IPS-NIHi11 (cell line): Measurements from ENCODE around the gene ARHGAP15.
A peak's percentile ranks its signal among the peaks of the same experiment; 100 is the strongest.

Experiments
- DNase-seq: peaks from one replicate; pipeline ENCODE4 v3.0.0; 2012; ENCODE audit warnings: mixed read lengths, low spot score

The ARHGAP15 gene

DNA sequence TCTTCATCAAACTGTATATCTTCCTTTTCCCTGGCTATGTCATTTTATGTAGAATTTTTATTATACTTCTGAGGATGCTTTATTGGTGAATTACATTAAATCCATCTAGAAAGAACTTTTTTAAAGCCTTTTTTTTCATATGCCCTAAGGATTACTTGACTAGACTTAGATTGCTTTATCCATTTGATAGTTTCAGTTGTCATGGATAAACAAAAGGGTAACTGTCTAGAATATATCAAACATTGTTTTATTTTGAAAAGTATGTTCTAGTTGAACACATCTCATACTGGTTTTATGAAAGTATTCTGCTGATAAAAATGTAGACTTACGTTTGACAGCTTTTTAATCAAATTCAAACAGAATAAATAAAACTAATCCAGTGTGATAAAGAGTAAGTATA, 639.8 kb downstream of the ARHGAP15 start:
- no peak for DNase-seq

DNA sequence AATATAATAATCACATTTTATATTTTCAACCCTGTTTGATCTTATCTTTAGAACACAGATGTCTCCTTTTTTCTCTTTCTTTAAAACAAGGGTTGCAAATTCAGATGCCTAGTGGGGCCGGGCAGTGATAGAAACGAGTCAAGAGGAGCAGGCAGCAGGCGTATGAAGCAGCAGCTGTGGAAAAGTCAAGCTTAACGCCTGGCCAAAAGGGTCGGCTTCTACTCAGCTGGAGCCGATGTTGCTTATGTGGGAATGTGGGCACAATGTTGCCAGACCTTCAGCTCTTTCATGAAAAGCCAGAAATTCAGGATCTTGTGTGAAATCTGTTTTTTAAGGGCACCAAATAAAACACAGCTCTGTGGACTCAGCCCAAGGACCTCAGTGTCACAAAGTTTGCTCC, 642.7 kb downstream of the ARHGAP15 start:
- DNase-seq: no peak

- no peak for DNase-seq
Observed at GRCh38 chr2:143776526-143777297, 647.5 kb downstream of the ARHGAP15 start.

DNA sequence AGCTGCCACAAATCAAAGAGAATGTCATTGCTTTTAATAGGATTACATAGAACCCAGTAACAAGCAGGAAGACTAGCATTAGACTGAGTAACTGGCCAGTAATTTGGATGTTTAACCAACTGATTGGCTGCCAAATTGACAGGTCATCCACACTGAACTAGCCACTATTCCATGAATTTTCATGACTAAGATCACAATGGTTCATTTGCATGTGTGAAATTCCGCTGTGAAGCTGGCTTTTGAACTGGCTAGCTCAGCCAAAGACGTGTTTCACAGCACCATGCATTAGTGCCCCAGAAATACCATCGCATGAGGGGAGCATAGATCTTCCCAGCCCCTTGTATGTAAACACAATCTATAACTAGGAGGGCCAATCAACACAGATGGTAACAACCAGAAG, 649.8 kb downstream of the ARHGAP15 start:
- DNase-seq: peak; percentile 17

DNA sequence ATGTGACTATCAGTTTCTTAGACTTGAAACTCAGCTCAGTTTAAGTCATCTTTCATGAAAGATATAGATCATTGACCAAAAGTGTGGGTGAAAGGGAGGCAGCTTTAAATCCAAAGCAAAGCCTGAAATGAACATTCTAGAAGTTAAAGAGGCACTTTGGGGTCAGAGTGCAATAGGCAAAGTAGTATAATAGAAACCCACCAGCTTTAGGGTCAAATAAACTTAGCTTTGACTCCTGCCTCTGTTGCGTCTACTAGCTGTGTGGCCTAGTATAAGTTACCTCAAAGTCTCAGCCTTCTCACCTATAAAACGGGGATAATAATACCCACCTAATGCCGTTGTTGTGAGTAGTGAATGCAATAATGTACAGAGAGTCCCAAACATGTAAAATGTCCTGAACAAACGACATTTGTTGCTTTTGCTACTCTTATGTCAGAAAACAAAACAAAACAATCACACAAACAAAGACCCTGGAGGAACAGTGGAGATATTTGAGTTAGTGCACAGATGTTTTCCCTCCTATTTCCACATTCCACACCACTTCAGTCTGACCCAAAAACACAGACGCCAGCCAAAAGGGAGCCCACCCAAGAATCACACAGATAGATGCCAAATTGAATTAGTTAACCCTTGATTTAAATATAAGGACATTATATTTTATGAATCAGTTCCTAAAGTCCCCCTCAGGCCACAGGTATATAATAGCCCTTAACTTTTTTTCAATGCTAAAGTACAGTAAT, 657.0 kb downstream of the ARHGAP15 start:
- DNase-seq: no peak

DNA sequence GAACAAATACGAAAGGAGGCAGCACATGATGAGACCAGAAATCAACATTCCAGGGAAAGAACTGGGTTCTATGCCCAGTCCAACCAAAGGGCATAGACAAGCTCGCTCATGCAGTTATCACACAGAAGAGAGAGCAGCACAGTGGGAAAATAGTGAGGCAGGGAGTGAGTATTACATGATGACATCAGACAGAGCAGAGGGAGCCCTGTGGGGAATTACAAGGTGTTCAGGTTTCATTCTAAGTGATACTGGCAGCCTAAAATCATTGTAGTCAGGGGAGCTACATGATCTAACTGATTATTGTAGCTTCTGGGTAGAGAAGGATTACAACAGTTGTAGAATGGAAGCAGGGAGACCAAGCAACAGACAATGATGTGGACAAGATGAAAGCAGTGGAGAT, 658.5 kb downstream of the ARHGAP15 start:
- no peak for DNase-seq

- no peak for DNase-seq
Observed at GRCh38 chr2:143792602-143793001, 663.4 kb downstream of the ARHGAP15 start.

GRCh38 chr2:143793381-143793780, 664.2 kb downstream of the ARHGAP15 start:
- no peak for DNase-seq

- peak; percentile 26 for DNase-seq
Observed at GRCh38 chr2:143796051-143796450, 666.8 kb downstream of the ARHGAP15 start.

DNA sequence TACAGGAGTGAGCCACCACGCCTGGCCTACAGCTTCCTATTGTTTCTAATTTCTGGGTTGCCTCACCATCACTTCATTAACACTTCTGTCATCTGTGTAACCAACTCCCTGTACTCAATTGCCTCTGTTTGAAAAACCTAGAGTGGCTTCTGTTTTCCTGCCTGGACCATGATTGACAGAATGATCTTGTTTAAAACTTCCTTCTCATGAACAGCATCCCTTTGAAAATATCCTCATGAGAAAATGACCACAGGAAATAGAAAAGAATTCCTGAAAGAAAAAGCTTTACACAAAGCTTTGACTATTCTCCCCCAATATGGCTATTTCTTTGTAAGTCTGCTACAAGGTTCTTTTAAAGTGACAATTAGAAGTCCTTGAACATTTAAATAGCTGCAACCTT, 672.3 kb downstream of the ARHGAP15 start:
- no peak for DNase-seq

DNA sequence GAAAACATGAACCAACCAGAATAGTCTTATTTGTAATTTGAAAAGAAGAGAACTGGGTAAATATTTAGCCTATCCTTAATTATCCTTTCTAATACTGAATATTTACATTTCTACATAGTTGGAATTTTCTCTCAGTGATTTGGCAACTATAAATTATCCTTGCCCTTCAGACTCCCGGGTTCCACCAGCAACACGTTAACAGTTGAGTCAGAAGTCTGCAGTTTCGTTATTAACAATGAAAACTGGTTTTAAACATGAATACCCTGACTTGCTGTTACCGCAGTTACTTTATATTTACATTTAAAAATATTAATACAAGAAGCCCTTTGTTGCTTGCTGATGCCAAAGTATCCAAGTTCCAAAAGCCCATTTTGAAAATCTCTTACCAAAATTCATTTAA, 673.0 kb downstream of the ARHGAP15 start:
- no peak for DNase-seq

- DNase-seq: no peak
Observed at GRCh38 chr2:143802871-143803650, 673.8 kb downstream of the ARHGAP15 start.

- DNase-seq: no peak
Observed at GRCh38 chr2:143803936-143804335, 674.7 kb downstream of the ARHGAP15 start.

- no peak for DNase-seq
Observed at GRCh38 chr2:143805666-143806065, 676.4 kb downstream of the ARHGAP15 start.

- DNase-seq: no peak
Observed at GRCh38 chr2:143807192-143807591, 678.0 kb downstream of the ARHGAP15 start.

DNA sequence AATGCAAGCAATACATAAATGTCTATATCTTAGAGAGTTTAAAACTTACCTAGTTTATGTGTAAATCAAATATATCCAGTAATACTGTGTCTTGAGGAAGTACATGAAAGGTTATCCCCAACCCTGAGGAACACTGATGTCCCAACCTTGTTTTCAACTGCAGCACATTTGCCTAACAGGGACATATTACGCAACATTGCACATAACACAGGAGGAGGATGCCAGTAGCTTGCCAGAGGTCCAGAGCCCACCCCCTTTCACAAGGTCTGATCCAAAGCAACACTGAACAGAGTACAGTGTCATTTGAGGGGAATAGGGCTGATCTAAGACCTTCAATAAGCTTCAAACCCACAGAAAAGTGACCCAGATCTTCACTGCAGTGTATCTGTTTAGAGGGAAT, 678.5 kb downstream of the ARHGAP15 start:
- no peak for DNase-seq

- DNase-seq: no peak
Observed at GRCh38 chr2:143808166-143808565, 678.9 kb downstream of the ARHGAP15 start.

- no peak for DNase-seq
Observed at GRCh38 chr2:143815082-143815481, 685.9 kb downstream of the ARHGAP15 start.

DNA sequence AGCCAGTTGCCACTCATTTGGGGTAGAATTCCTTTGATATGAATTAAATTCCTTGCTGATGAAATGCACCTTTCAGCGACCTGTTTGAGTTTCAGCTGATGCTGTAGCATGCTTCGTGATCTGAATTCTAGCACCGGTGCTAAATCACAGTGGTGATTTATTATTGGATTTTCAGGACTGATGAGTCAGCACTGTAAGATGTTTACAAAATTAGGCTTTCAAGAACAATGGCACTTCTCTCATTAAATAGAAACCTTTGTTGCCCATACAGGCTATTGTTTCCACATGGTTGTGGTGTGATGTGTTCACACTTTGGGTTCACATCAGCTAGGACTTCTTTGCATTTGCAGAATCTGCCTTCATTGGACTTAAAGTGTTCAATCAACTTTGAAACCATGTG, 687.7 kb downstream of the ARHGAP15 start:
- no peak for DNase-seq
